Activated CD4-positive, CD25-positive, alpha-beta regulatory T cell treated with anti-CD3 and anti-CD28 coated beads, Interleukin-2, amount 50 U/mL, for 16 hours (primary cell): Measurements from ENCODE around the gene RICTOR.

Experiments
- DNase-seq: peaks from one replicate; pipeline ENCODE4 v3.0.0-alpha.2; 2020; ENCODE audit warnings: low read depth, low spot score

Gene RICTOR

GRCh38 chr5:39074017-39074814 lies at the start of gene RICTOR:
RICTOR (minus strand) TSS chr5:39074399; CDS start chr5:39074377, 22 bp downstream.
- peak; percentile 78 for DNase-seq

- DNase-seq, result no peak
Measured at GRCh38 chr5:39121922-39122321, 47.7 kb upstream of the RICTOR start.

- no peak for DNase-seq
Measured at GRCh38 chr5:39121315-39121714, 47.1 kb upstream of the RICTOR start.

- DNase-seq, result no peak
Measured at GRCh38 chr5:39120052-39120420, 45.8 kb upstream of the RICTOR start.

GRCh38 chr5:39119404-39120051 lies 45.3 kb upstream of the RICTOR start:
- no peak for DNase-seq

GRCh38 chr5:39118638-39119037 lies 44.4 kb upstream of the RICTOR start:
- DNase-seq, result no peak

- no peak for DNase-seq
Measured at GRCh38 chr5:39117401-39117800, 43.2 kb upstream of the RICTOR start.

GRCh38 chr5:39116344-39117170 lies 42.4 kb upstream of the RICTOR start:
- DNase-seq, result no peak

- no peak for DNase-seq
Measured at GRCh38 chr5:39115644-39116343, 41.6 kb upstream of the RICTOR start.

GRCh38 chr5:39114155-39114554 lies 40.0 kb upstream of the RICTOR start:
- no peak for DNase-seq

- DNase-seq, result no peak
Measured at GRCh38 chr5:39113354-39113953, 39.3 kb upstream of the RICTOR start.

GRCh38 chr5:39109606-39110005 lies 35.4 kb upstream of the RICTOR start:
- no peak for DNase-seq

- DNase-seq, result no peak
Measured at GRCh38 chr5:39108987-39109386, 34.8 kb upstream of the RICTOR start.

- no peak for DNase-seq
Measured at GRCh38 chr5:39107350-39107749, 33.2 kb upstream of the RICTOR start.

GRCh38 chr5:39106322-39106721 lies 32.1 kb upstream of the RICTOR start:
- no peak for DNase-seq

- DNase-seq, result no peak
Measured at GRCh38 chr5:39104221-39104620, 30.0 kb upstream of the RICTOR start.

- no peak for DNase-seq
Measured at GRCh38 chr5:39102684-39103155, 28.5 kb upstream of the RICTOR start.

- DNase-seq, result no peak
Measured at GRCh38 chr5:39100851-39101396, 26.7 kb upstream of the RICTOR start.

GRCh38 chr5:39100301-39100850 lies 26.2 kb upstream of the RICTOR start:
- DNase-seq, result no peak

- DNase-seq, result no peak
Measured at GRCh38 chr5:39099831-39100230, 25.6 kb upstream of the RICTOR start.

GRCh38 chr5:39093352-39093751 lies 19.2 kb upstream of the RICTOR start:
- no peak for DNase-seq
